Sigmoid colon (tissue), 7 donors: ENCODE results near the gene HIBCH. TPM values are rescaled to one million over a fixed set of nuclear protein-coding genes. Genes with fewer than 3 reads are reported as not detected.
"Not testable (repeated sequence)": the region's sequence is repeated elsewhere in the genome, so short reads cannot be mapped to it uniquely, and the experiment has no call there.

Experiments used
- DNase-seq: peaks from one replicate; pipeline ENCODE4 v3.0.0-alpha.2; 2019
- H3K27ac ChIP-seq, 4 donors: fragments of 200-600 bp; sonication (generic); one replicate each; pipeline ENCODE4 v1.5.1; 2016 to 2019; ENCODE audit warnings: mild to moderate bottlenecking in 1 of 4
- H3K27me3 ChIP-seq, 3 donors: fragments of 200-600 bp; sonication (generic); one replicate each; pipeline ENCODE4 v1.5.1; 2019; ENCODE audit warnings: mild to moderate bottlenecking in 1 of 3
- H3K36me3 ChIP-seq, 4 donors: fragments of 200-600 bp; sonication (generic); one replicate each; pipeline ENCODE4 v1.5.1; 2016 to 2019
- H3K4me1 ChIP-seq, 4 donors: fragments of 200-600 bp; sonication (generic); one replicate each; pipeline ENCODE4 v1.5.1; 2017 to 2019
- H3K4me3 ChIP-seq, 4 donors: fragments of 200-600 bp; sonication (generic); one replicate each; pipeline ENCODE4 v1.5.1; 2017 to 2019; ENCODE audit warnings: mild to moderate bottlenecking in 2 of 4, moderate library complexity in 1 of 4
- H3K9me3 ChIP-seq, 4 donors: fragments of 200-600 bp in 3 of 4; sonication (generic) in 3 of 4; one replicate each; pipeline versions ENCODE4 v1.5.1 to v1.6.1; 2013 to 2019
- CTCF ChIP-seq, 4 experiments: fragments of 450-650 bp in 3 of 4; fragments of 200-600 bp in 1 of 4; IDR thresholded peaks; one replicate each; pipeline ENCODE4 v1.5.1; 2016 to 2019; ENCODE audit warnings: antibody characterized with exemption in 4 of 4, mild to moderate bottlenecking in 3 of 4, moderate library complexity in 2 of 4
- EP300 ChIP-seq, 4 donors: sonication (generic); formaldehyde crosslinking; IDR thresholded peaks; one replicate each; pipeline ENCODE4 v1.6.1; 2017; ENCODE audit warnings: antibody characterized with exemption in 4 of 4
- POLR2A ChIP-seq, 2 donors: fragments of 450-650 bp; IDR thresholded peaks; one replicate each; pipeline ENCODE4 v1.6.1; 2016; ENCODE audit warnings: antibody characterized with exemption in 2 of 2, mild to moderate bottlenecking in 2 of 2, moderate library complexity in 2 of 2
- POLR2AphosphoS5 ChIP-seq, 4 donors: sonication (generic); formaldehyde crosslinking; IDR thresholded peaks; one replicate each; pipeline ENCODE4 v1.6.1; 2017; ENCODE audit warnings: antibody characterized with exemption in 4 of 4
- WGBS, 2 donors: extraction: QIAGEN DNeasy Blood & Tissue Kit; methylation state at CpG; one replicate each; pipeline ENCODE4 v1.1.7; 2013; 5-methylcytosine and 5-hydroxymethylcytosine counted together
- intact Hi-C: fragments of 100-400 bp; cut with DNase I; formaldehyde crosslinking; loops from one replicate; pipeline ENCODE4 v1.15.1; 2023
- polyA plus RNA-seq, 3 donors: library from polyadenylated mRNA; stranded (reverse); fragments of 200-250 nt; gene quantifications; one replicate each; pipeline ENCODE4 v1.2.3, GENCODE V29; 2013
- total RNA-seq, 4 donors: library from RNA; depleted of rRNA; stranded (reverse); fragments of >200 nt; gene quantifications; one replicate each; pipeline ENCODE4 v1.1.0, GENCODE V29; 2016
- donor health status: healthy with polysubstance abuse.
- donor health status: Bipolar disorder and iron deficiency.
- donor health status: healthy.

Gene HIBCH
- total and polyA plus RNA-seq, 7 donors: 18.1 to 45.8 (median 21.6) TPM

- no peak for DNase-seq
- H3K9me3 ChIP-seq: no peaks in the 10 kb centered on the region
- 19 to 64% methylated on average over 1 of the region's 1 CpG for WGBS, 2 donors
- TF ChIP-seq POLR2AphosphoS5 (IDR thresholded peaks at IDR 0.05) (no peak), CTCF (IDR thresholded peaks at IDR 0.05) (no peak), POLR2A (IDR thresholded peaks at IDR 0.05) (no peak), EP300 (IDR thresholded peaks at IDR 0.05) (no peak)
- H3K27me3 ChIP-seq: no peaks in the 10 kb centered on the region
- H3K4me3 ChIP-seq: no peak overlapping the region
- intact Hi-C loops: no loop called here
- H3K27ac ChIP-seq: no peak overlapping the region
- H3K36me3 ChIP-seq: peaks cover 0 to 13% (median 0%) of the 10 kb centered on the region in 4 donors
- H3K4me1 ChIP-seq: peaks cover 0 to 32% (median 25%) of the 10 kb centered on the region in 4 donors
Observed at GRCh38 chr2:190313880-190314279, 5.7 kb downstream of the HIBCH start.

DNA sequence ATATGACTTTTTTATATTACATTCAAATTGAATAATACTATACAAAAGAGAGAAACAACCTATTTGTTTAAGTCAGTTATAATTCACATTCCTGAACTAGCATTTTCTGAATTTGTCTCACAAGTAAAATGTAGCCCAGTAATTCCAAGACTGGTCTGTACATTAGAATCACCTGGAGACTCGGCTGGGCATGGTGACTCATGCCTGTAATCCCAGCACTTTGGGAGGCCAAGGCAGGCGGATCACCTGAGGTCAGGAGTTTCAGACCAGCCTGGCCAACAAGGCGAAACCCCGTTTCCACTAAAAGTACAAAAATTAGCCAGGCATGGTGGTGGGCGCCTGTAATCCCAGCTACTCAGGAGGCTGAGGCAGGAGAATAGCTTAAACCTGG, 7.0 kb downstream of the HIBCH start:
- WGBS, 2 donors: 49 to 80% methylated on average over 5 of the region's 5 CpGs
- H3K4me3 ChIP-seq, H3K27ac ChIP-seq, H3K27me3 ChIP-seq, H3K9me3 ChIP-seq, intact Hi-C loops, DNase-seq: not testable (repeated sequence)
- Histone ChIP-seq H3K4me1 (peaks cover 0 to 22% (median 16%) of the 10 kb centered on the region in 4 donors), H3K36me3 (peaks cover 0 to 13% (median 0%) of the 10 kb centered on the region in 4 donors)

DNA sequence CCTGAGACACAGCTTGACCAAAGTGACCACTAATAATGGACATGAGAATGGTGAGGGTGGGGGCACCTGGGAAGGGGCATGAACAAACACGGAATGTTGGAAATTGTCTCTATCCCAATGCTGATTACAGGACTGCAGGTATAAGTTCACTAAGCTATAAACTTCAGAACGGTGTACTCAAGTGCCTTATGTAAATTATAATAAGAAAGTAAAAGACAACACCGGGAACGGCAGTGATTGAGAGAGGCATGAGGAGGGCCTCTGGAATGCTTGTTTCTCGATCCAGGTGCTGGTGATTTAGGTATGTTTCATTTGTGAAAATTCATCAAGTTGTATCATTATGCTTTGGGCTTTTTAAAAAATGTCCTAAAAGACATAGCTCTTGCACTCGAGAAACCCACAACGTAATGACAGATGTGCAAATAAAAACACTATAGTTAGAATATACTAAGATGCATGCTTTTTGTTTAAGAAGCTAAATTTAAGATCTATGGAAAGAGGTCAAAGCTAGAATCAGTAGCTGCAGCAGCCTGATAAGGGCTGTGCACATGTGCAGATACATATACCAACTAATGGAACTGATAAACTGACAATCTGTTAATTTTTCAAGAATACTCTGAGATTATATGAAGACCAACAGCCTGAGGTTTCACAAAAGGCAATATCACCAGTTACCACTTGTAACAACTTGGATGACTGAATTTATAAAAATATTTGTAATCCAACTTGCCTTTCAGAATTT, 7.6 kb downstream of the HIBCH start:
- Histone ChIP-seq H3K9me3 (no peaks in the 10 kb centered on the region), H3K27me3 (no peaks in the 10 kb centered on the region), H3K36me3 (peaks cover 0 to 13% (median 0%) of the 10 kb centered on the region in 4 donors), H3K4me1 (peaks cover 0 to 22% (median 16%) of the 10 kb centered on the region in 4 donors), H3K4me3 (no peak overlapping the region), H3K27ac (no peak overlapping the region)
- 25 to 77% methylated on average over 7 of the region's 7 CpGs for WGBS, 2 donors
- DNase-seq: no peak
- intact Hi-C loops: no loop called here
- no peak for TF ChIP-seq POLR2AphosphoS5 (IDR thresholded peaks at IDR 0.05)
- TF ChIP-seq POLR2A (IDR thresholded peaks at IDR 0.05): no peak
- no peak for TF ChIP-seq EP300 (IDR thresholded peaks at IDR 0.05)

GRCh38 chr2:190308031-190308430, 11.6 kb downstream of the HIBCH start:
- 92% methylated on average over 1 of the region's 1 CpG for WGBS, 2 donors
- Histone ChIP-seq H3K27ac (no peak overlapping the region), H3K9me3 (no peaks in the 10 kb centered on the region), H3K4me3 (no peak overlapping the region), H3K4me1 (no peaks in the 10 kb centered on the region), H3K27me3 (no peaks in the 10 kb centered on the region), H3K36me3 (peaks cover 0 to 13% (median 0%) of the 10 kb centered on the region in 4 donors)
- DNase-seq: no peak
- TF ChIP-seq CTCF (IDR thresholded peaks at IDR 0.05) (no peak), POLR2A (IDR thresholded peaks at IDR 0.05) (no peak), EP300 (IDR thresholded peaks at IDR 0.05) (no peak), POLR2AphosphoS5 (IDR thresholded peaks at IDR 0.05) (no peak)
- intact Hi-C loops: no loop called here

DNA sequence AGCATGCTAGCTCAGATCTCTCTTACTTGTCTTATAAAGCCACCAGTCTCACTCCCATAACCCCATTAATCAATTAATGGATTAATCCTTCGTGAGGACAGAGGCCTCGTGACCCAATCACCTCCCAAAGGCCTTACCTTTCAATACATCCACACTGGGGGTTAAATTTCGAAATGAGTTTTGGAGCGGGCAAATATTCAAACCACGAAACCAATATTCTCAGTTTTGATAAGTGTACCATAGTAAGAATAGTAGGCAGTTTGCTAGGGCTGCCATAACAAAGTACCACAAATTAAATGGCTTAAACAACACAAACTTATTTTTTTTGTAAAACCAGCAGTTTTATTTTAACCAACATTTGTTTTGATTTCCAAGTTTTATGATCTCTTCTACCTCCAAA, 15.2 kb downstream of the HIBCH start:
- Histone ChIP-seq H3K27me3 (no peaks in the 10 kb centered on the region), H3K4me3 (no peak overlapping the region), H3K36me3 (peaks cover 0 to 2% (median 0%) of the 10 kb centered on the region in 4 donors), H3K9me3 (no peaks in the 10 kb centered on the region), H3K27ac (no peak overlapping the region), H3K4me1 (no peaks in the 10 kb centered on the region)
- TF ChIP-seq EP300 (IDR thresholded peaks at IDR 0.05): no peak
- no peak for TF ChIP-seq CTCF (IDR thresholded peaks at IDR 0.05)
- no peak for TF ChIP-seq POLR2A (IDR thresholded peaks at IDR 0.05)
- TF ChIP-seq POLR2AphosphoS5 (IDR thresholded peaks at IDR 0.05): no peak
- intact Hi-C loops: no loop called here
- no peak for DNase-seq
- WGBS, 2 donors: 88 to 93% methylated on average over 5 of the region's 5 CpGs

DNA sequence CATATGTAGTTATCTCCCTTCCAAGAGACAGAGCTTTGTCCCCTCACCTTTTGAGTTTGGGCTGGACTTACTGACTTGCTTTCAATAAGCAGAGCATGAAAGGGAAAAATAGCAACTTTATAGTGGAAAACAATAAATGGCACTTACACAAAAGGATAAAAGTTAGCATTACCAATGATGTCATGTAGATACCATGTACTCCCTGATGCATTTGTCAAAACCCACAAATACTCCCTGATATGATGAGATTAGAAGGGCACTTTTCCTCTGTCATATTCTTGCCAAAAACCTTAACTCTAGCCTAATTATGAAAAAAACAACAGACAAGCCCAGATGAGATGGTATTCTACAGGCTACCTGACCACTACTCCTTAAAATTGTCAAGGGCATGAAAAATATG, 16.0 kb downstream of the HIBCH start:
- TF ChIP-seq POLR2AphosphoS5 (IDR thresholded peaks at IDR 0.05) (no peak), CTCF (IDR thresholded peaks at IDR 0.05) (no peak), EP300 (IDR thresholded peaks at IDR 0.05) (no peak)

More for the DNA sequence above, 16.0 kb downstream of the HIBCH start:
- Histone ChIP-seq H3K27me3 (no peaks in the 10 kb centered on the region), H3K4me1 (no peaks in the 10 kb centered on the region), H3K27ac (no peak overlapping the region), H3K4me3 (no peak overlapping the region), H3K9me3 (no peaks in the 10 kb centered on the region), H3K36me3 (no peaks in the 10 kb centered on the region)
- intact Hi-C loops: no loop called here
- no peak for DNase-seq
